ENCODE results near the gene NCK2.

GRCh38 chr2:105872142-105872728, 127.5 kb downstream of the NCK2 start:
- no peak for TF ChIP-seq POLR2A (IDR thresholded peaks at IDR 0.05)
- no peak for TF ChIP-seq CTCF (IDR thresholded peaks at IDR 0.05)
- TF ChIP-seq POLR2AphosphoS5 (IDR thresholded peaks at IDR 0.05) = no peak
- no peak for TF ChIP-seq EP300 (IDR thresholded peaks at IDR 0.05)

Measured in sigmoid colon (tissue), 4 donors.